HG03571 (cell line): ENCODE results near the gene MESP1.
A peak's percentile ranks its signal among the peaks of the same experiment; 100 is the strongest.
"Not testable (repeated sequence)": the region's sequence is repeated elsewhere in the genome, so short reads cannot be mapped to it uniquely, and the experiment has no call there.

Experiments used
- ATAC-seq: cut with Tn5 transposase; IDR thresholded peaks from one replicate; pipeline ENCODE4 v1.9.1; 2021; ENCODE audit not compliant: unreplicated experiment

The MESP1 gene

GRCh38 chr15:89750560-89751542, at the start of gene MESP1:
TSS of gene MESP1 (minus strand) at chr15:89751249. CDS start at chr15:89751231, 18 bp downstream.
- ATAC-seq: peak; percentile 95

- ATAC-seq: no peak
These were observed 49.0 kb upstream of the MESP1 start for GRCh38 chr15:89799918-89800498.

- no peak for ATAC-seq
These were observed 48.2 kb upstream of the MESP1 start for GRCh38 chr15:89799011-89799911.

- ATAC-seq: no peak
These were observed 46.7 kb upstream of the MESP1 start for GRCh38 chr15:89797678-89798201.

GRCh38 chr15:89795996-89796395, 44.9 kb upstream of the MESP1 start:
- no peak for ATAC-seq

- no peak for ATAC-seq
These were observed 43.7 kb upstream of the MESP1 start for GRCh38 chr15:89794627-89795241.

GRCh38 chr15:89792106-89792805, 41.2 kb upstream of the MESP1 start:
- no peak for ATAC-seq

GRCh38 chr15:89790661-89791060, 39.6 kb upstream of the MESP1 start:
- ATAC-seq: no peak

- no peak for ATAC-seq
These were observed 39.2 kb upstream of the MESP1 start for GRCh38 chr15:89790206-89790605.

GRCh38 chr15:89788585-89788984, 37.5 kb upstream of the MESP1 start:
- ATAC-seq: not testable (repeated sequence)

- ATAC-seq: no peak
These were observed 36.9 kb upstream of the MESP1 start for GRCh38 chr15:89787944-89788343.

GRCh38 chr15:89785774-89786140, 34.7 kb upstream of the MESP1 start:
- no peak for ATAC-seq

- no peak for ATAC-seq
These were observed 34.2 kb upstream of the MESP1 start for GRCh38 chr15:89785064-89785773.

GRCh38 chr15:89784686-89784960, 33.6 kb upstream of the MESP1 start:
- no peak for ATAC-seq

- no peak for ATAC-seq
These were observed 33.0 kb upstream of the MESP1 start for GRCh38 chr15:89783861-89784685.

- no peak for ATAC-seq
These were observed 32.2 kb upstream of the MESP1 start for GRCh38 chr15:89783111-89783860.

GRCh38 chr15:89782619-89782950, 31.5 kb upstream of the MESP1 start:
- ATAC-seq: not testable (repeated sequence)
